ENCODE results near the gene SREBF1.

SREBF1 gene

GRCh38 chr17:17774009-17774881 is 62.5 kb downstream of the SREBF1 start:
- no peak for DNase-seq

GRCh38 chr17:17772231-17772630 is 64.6 kb downstream of the SREBF1 start:
- no peak for DNase-seq

- DNase-seq, result no peak
Observed at GRCh38 chr17:17771498-17772201, 65.1 kb downstream of the SREBF1 start.

GRCh38 chr17:17770632-17771044 is 66.1 kb downstream of the SREBF1 start:
- DNase-seq, result no peak

GRCh38 chr17:17769869-17770631 is 66.7 kb downstream of the SREBF1 start:
- DNase-seq, result no peak

- DNase-seq, result no peak
Observed at GRCh38 chr17:17768424-17769088, 68.2 kb downstream of the SREBF1 start.

GRCh38 chr17:17767887-17768418 is 68.8 kb downstream of the SREBF1 start:
- no peak for DNase-seq

GRCh38 chr17:17767154-17767869 is 69.5 kb downstream of the SREBF1 start:
- no peak for DNase-seq

- DNase-seq, result no peak
Observed at GRCh38 chr17:17766744-17767120, 70.1 kb downstream of the SREBF1 start.

- no peak for DNase-seq
Observed at GRCh38 chr17:17766077-17766743, 70.6 kb downstream of the SREBF1 start.

- DNase-seq, result no peak
Observed at GRCh38 chr17:17765359-17766076, 71.3 kb downstream of the SREBF1 start.

- DNase-seq, result no peak
Observed at GRCh38 chr17:17763734-17764133, 73.1 kb downstream of the SREBF1 start.

GRCh38 chr17:17763136-17763535 is 73.7 kb downstream of the SREBF1 start:
- no peak for DNase-seq

- DNase-seq, result no peak
Observed at GRCh38 chr17:17762744-17763105, 74.1 kb downstream of the SREBF1 start.
